DOHH2 (cell line): ENCODE measurements around the gene TIMP1.

ENCODE experiments used
- H3F3A ChIP-seq: fragments of 200-600 bp; sonication (generic), shearing (Covaris generic); 2 replicates; pipeline ENCODE4 v1.6.0; 2016; ENCODE audit warnings: antibody characterized with exemption, mild to moderate bottlenecking; ENCODE audit not compliant: control insufficient read depth, insufficient read depth
- H3K27ac ChIP-seq: fragments of 200-600 bp; sonication (generic); 2 replicates; pipeline ENCODE4 v1.5.1; 2014; ENCODE audit warnings: low read depth, mild to moderate bottlenecking, low read length, moderate library complexity
- H3K27me3 ChIP-seq: fragments of 200-600 bp; sonication (generic); 2 replicates; pipeline ENCODE4 v1.6.1; 2014; ENCODE audit warnings: mild to moderate bottlenecking, low read length, mixed read lengths; ENCODE audit not compliant: control insufficient read depth
- H3K36me3 ChIP-seq: fragments of 200-600 bp; sonication (generic); 2 replicates; pipeline ENCODE4 v1.6.1; 2014; ENCODE audit warnings: mild to moderate bottlenecking, low read length, moderate library complexity, mixed read lengths; ENCODE audit not compliant: control insufficient read depth
- H3K4me1 ChIP-seq: fragments of 200-600 bp; sonication (generic); 2 replicates; pipeline ENCODE4 v1.6.1; 2014; ENCODE audit warnings: mild to moderate bottlenecking, low read length, mixed read lengths; ENCODE audit not compliant: control insufficient read depth
- H3K4me2 ChIP-seq: fragments of 200-600 bp; sonication (generic); 2 replicates; pipeline ENCODE4 v1.6.0; 2014; ENCODE audit warnings: mild to moderate bottlenecking, low read length, moderate library complexity
- H3K4me3 ChIP-seq: fragments of 200-600 bp; sonication (generic); 2 replicates; pipeline ENCODE4 v1.5.1; 2014; ENCODE audit warnings: mild to moderate bottlenecking, low read length, mixed read lengths
- H3K79me2 ChIP-seq: fragments of 200-600 bp; sonication (generic); 2 replicates; pipeline ENCODE4 v1.6.1; 2014; ENCODE audit warnings: mild to moderate bottlenecking, low read length, mixed read lengths; ENCODE audit not compliant: control insufficient read depth
- H3K9me2 ChIP-seq: fragments of 200-600 bp; sonication (generic); replicated peaks from 2 replicates; pipeline ENCODE4 v1.6.1; 2014; ENCODE audit warnings: mild to moderate bottlenecking, low read length, mixed read lengths; ENCODE audit not compliant: control insufficient read depth
- H3K9me3 ChIP-seq: fragments of 200-600 bp; sonication (generic); 2 replicates; pipeline ENCODE4 v1.6.1; 2014; ENCODE audit warnings: antibody characterized with exemption, low read length, mixed read lengths; ENCODE audit not compliant: control insufficient read depth, insufficient read depth
- H4K20me1 ChIP-seq: fragments of 200-600 bp; sonication (generic); 2 replicates; pipeline ENCODE4 v1.6.0; 2014; ENCODE audit warnings: low read depth, mild to moderate bottlenecking, antibody characterized with exemption, low read length, moderate library complexity; ENCODE audit not compliant: control insufficient read depth, insufficient read depth
- EZH2phosphoT487 ChIP-seq: fragments of 200-600 bp; sonication (generic); IDR thresholded peaks from 2 replicates; pipeline ENCODE4 v1.6.1; 2017; ENCODE audit warnings: borderline replicate concordance, mild to moderate bottlenecking, antibody characterized with exemption, low read length, moderate library complexity, mixed read lengths
- TF ChIP-seq, protein P1 (sequence below): fragments of 200-600 bp; sonication (generic); IDR thresholded peaks from one replicate; pipeline ENCODE4 v1.5.1; 2014; ENCODE audit warnings: antibody characterized with exemption, mild to moderate bottlenecking, low read depth, low read length; ENCODE audit not compliant: poor library complexity, severe bottlenecking

The TIMP1 gene

DNA sequence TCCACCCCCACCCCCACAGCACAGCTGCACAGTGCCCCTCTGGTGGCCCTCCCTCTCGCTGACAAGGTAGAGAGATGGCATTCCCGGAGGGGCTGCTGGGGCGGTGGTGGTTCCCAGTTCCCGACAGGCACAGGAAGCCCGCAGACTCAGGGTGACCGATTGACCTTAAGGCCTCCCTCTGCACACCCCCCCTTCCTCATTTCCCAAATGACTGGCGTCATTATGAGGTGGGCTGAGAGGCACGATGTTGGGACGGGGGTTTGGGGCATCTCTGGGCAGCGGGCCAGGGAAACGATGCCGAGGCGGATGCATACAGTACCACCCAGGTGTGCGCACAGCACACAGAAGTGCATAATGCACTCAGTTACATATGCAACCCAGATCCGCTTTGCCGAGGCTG, 3.5 kb upstream of the TIMP1 start:
- H3K36me3 ChIP-seq: no peaks in the 10 kb centered on the region
- no peaks in the 10 kb centered on the region for H4K20me1 ChIP-seq
- H3K4me1 ChIP-seq: no peaks in the 10 kb centered on the region
- H3K4me3 ChIP-seq: no peak overlapping the region
- H3F3A ChIP-seq: no peaks in the 10 kb centered on the region
- H3K9me3 ChIP-seq: no peaks in the 10 kb centered on the region
- no peaks in the 10 kb centered on the region for H3K79me2 ChIP-seq
- no peaks in the 10 kb centered on the region for H3K9me2 ChIP-seq
- no peak overlapping the region for H3K4me2 ChIP-seq
- TF ChIP-seq, protein P1, sequence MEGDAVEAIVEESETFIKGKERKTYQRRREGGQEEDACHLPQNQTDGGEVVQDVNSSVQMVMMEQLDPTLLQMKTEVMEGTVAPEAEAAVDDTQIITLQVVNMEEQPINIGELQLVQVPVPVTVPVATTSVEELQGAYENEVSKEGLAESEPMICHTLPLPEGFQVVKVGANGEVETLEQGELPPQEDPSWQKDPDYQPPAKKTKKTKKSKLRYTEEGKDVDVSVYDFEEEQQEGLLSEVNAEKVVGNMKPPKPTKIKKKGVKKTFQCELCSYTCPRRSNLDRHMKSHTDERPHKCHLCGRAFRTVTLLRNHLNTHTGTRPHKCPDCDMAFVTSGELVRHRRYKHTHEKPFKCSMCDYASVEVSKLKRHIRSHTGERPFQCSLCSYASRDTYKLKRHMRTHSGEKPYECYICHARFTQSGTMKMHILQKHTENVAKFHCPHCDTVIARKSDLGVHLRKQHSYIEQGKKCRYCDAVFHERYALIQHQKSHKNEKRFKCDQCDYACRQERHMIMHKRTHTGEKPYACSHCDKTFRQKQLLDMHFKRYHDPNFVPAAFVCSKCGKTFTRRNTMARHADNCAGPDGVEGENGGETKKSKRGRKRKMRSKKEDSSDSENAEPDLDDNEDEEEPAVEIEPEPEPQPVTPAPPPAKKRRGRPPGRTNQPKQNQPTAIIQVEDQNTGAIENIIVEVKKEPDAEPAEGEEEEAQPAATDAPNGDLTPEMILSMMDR: no peak
- no peak for TF ChIP-seq EZH2phosphoT487
- peaks cover 8% of the 10 kb centered on the region for H3K27me3 ChIP-seq
- H3K27ac ChIP-seq: no peak overlapping the region

DNA sequence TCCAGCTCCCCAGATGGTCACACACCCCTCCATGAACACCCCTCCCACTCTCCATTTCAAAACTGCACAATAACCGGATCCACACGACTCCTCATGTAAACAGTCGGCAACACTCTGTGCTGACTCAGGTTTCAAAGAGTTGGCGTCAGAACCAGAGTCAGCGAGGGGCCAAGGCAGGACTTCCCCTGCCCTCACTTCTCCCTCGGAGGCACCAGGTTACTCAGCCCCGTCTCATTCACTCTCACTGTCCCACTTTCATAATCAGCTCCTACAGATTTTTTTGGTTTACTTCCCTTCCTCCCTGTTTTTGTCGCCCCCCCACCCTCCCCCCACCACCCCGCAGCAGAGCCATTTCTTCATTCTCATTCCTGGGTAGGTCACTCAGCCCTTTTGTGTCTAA, 2.7 kb upstream of the TIMP1 start:
- Histone ChIP-seq H3K27me3 (peaks cover 8% of the 10 kb centered on the region), H3K4me3 (no peak overlapping the region), H3K79me2 (no peaks in the 10 kb centered on the region), H4K20me1 (no peaks in the 10 kb centered on the region), H3K9me3 (no peaks in the 10 kb centered on the region), H3K36me3 (no peaks in the 10 kb centered on the region), H3K9me2 (no peaks in the 10 kb centered on the region), H3F3A (no peaks in the 10 kb centered on the region), H3K4me2 (no peak overlapping the region), H3K27ac (no peak overlapping the region), H3K4me1 (no peaks in the 10 kb centered on the region)
- TF ChIP-seq, protein P1: no peak
- TF ChIP-seq EZH2phosphoT487: no peak

DNA sequence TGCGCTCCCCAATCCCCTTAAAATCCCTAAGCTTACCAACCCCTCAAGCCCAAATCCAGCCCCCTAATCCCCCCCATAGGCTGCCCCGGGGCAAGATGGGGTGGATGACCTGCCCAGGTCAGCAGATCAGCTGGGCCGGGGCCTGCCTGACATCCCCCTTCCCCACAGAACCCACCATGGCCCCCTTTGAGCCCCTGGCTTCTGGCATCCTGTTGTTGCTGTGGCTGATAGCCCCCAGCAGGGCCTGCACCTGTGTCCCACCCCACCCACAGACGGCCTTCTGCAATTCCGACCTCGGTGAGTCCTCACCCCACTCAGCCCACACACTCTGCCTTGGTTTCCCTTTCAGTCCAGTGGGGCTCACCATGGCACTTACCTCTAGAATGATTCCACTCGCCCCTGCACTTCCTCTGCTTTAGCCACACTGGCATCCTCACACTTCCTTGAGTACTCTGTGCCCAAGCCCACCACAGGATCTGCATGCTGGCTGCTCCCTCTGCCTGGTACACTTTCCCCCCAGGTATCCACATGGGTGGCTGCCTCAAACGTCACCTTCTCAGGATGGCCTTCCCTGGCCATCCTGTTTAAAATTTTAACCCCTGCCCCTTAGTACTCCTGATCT, 1.1 kb downstream of the TIMP1 start:
- Histone ChIP-seq H3K36me3 (no peaks in the 10 kb centered on the region), H3K4me1 (no peaks in the 10 kb centered on the region), H3K79me2 (no peaks in the 10 kb centered on the region), H3K4me3 (no peak overlapping the region), H4K20me1 (no peaks in the 10 kb centered on the region), H3K27ac (no peak overlapping the region), H3K9me2 (no peaks in the 10 kb centered on the region), H3K9me3 (no peaks in the 10 kb centered on the region), H3K27me3 (peaks cover 8% of the 10 kb centered on the region), H3F3A (no peaks in the 10 kb centered on the region), H3K4me2 (no peak overlapping the region)
- TF ChIP-seq EZH2phosphoT487: no peak
- TF ChIP-seq, protein P1: no peak
